GM21515 (cell line): ENCODE results near the gene GULP1.
"Not testable (repeated sequence)": the region's sequence is repeated elsewhere in the genome, so short reads cannot be mapped to it uniquely, and the experiment has no call there.

Experiments used
- ATAC-seq: cut with Tn5 transposase; IDR thresholded peaks from one replicate; pipeline ENCODE4 v1.9.1; 2021; ENCODE audit not compliant: unreplicated experiment

The GULP1 gene

DNA sequence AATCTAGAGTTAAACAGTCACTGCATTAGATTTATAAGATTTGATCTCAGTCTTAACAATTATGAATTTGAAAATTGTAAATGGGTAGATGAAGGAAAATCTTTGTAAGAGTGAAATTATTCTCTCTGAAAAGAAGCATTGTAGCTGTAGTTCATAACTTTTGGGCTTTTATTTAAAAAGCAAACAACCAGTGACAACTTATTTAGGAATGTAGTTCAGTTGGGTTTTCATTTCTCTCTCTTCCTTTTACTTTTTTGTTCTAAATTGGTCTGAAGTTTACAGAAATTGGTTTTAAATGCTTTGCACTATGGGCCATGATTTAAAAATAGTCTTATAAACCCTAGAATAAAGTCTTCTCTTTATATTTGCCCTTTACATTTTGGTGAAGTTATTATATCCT is 296.6 kb downstream of the GULP1 start:
- ATAC-seq: no peak

DNA sequence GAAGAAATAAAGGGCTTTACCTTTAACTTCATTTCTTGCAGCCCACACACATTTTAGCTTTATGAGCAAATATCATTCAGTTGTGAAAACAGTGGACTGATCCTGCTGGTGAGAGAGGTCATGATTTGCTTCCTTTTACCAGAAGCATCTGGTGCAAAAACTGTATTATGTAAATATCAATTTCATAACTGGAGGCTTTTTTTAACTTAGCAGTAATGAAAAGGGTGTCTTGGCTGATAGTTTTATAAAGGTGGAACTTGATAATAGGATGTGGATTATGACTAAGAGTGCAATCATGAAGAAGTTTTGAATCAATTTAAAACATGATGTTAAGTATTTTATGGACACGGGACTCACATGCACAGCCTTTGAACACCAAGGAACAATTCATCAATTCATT is 304.4 kb downstream of the GULP1 start:
- ATAC-seq: no peak

DNA sequence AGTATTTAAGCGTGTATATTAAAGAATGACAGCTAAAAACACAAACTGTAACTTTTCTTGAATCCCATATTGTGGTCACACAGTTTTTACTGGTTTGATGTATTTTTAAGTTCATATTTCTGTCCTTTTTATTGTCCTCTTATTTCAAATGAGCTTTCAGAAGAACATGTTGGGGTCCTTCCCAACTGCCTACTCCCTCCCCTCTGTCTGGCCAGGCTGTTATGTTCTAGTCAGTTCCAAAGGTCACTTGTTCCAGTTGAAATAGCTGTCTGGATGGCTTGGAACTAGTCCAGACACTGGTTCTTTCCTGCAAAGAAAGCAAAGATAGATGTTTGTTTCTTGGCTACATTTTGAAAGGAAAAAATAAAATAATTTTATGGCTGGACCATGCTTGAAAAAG is 306.9 kb downstream of the GULP1 start:
- ATAC-seq: no peak

DNA sequence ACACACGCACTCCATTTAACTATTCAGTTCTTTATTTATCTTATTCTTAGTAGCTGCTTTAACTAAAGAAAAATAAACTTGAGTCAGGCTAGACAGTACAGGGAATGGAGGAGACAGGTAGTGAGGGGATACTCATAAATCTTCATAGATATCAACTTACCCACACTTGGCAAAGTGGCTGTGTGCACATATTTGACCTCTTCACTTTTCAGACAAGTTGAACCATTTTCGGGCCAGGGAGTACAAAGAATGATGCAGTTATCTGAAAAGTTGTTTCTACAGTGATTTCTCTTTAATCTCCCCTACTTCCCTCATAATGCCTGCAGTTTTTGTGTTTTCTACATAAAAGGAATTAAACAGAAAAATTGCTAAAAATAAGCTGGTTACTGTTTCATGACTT is 307.5 kb downstream of the GULP1 start:
- no peak for ATAC-seq

DNA sequence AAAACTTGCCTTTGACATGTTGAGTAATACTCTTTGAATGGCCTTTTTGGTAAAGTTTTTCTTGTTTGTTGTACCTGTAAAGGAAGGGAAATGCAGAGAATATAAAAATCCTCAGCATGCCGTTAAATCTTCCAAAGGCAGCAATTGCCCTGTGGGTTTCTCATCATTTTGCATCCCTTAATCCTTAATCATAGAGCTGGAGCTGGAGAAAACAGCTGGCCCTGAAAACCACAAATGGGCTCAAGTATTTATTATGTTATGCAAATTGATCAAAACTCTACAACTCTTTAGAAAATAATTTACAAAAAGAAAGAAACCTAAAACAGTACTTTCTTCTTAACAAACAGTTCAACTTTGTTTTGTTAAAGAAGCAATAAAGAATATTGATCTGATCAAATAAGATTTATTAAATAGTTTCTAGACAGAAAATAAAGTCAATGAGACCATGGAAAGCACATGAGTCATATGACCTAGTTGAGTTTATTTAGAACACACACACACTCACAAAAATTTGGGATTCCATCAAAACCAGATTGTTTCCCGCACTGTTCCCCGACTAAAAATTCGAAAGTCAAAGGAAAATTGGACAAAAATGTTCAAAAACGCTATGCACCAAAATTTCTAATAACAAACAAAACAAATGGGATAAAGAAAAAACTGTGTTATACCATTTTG is 309.0 kb downstream of the GULP1 start:
- ATAC-seq: no peak

DNA sequence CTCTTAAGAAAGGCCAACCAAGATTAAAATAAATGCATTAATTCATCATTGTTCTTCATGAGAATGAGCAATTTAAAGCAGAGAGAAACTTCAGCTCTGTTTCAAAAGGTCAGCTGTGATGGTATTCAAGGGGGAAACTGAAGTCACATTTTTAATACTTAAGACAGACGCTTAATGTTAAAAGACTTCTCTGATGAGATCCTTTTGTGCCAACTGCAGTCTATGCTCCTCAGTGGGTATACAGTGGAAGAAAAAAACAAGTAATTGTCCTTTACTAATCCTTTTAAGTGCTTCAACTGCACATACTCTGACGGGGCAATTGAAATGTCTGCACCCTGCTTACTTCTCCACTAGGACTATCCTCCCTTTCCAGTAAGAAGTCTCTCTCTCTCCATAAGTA is 309.7 kb downstream of the GULP1 start:
- no peak for ATAC-seq

DNA sequence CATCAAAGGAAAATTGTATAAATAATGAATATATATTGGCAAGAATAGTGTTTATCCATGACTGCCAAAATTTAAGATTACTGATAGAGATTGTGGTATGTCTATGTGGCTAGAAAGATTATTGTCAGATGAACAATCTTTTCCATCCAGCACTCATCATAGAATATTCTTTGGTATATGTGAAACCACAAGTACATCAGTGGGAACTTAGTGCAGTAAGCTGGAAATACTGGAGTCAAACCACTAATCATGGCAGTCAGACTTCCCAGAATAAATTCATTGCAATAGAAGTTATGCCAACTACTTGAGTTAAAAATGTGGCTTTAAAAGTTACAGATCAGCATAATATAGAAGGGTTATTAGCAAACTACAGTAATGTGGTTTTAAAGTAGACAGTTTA is 310.3 kb downstream of the GULP1 start:
- ATAC-seq: no peak

DNA sequence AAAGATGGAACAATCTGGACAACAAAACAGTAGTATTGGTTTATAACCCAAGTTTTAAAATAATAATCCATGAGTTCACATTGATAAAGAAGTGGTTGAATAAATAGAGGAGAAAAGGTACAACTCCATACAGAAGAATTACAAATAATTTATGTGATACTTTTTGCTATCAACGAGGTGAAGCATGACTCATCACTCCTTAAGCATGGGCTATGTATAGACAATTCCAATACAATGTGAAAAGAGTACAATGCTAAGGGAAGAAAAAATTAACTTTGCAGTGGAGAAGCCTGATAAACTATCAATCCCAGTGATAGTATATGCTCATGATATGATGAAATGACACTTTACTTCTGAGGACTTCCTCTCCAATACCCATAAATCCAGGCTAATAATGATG is 312.9 kb downstream of the GULP1 start:
- no peak for ATAC-seq

DNA sequence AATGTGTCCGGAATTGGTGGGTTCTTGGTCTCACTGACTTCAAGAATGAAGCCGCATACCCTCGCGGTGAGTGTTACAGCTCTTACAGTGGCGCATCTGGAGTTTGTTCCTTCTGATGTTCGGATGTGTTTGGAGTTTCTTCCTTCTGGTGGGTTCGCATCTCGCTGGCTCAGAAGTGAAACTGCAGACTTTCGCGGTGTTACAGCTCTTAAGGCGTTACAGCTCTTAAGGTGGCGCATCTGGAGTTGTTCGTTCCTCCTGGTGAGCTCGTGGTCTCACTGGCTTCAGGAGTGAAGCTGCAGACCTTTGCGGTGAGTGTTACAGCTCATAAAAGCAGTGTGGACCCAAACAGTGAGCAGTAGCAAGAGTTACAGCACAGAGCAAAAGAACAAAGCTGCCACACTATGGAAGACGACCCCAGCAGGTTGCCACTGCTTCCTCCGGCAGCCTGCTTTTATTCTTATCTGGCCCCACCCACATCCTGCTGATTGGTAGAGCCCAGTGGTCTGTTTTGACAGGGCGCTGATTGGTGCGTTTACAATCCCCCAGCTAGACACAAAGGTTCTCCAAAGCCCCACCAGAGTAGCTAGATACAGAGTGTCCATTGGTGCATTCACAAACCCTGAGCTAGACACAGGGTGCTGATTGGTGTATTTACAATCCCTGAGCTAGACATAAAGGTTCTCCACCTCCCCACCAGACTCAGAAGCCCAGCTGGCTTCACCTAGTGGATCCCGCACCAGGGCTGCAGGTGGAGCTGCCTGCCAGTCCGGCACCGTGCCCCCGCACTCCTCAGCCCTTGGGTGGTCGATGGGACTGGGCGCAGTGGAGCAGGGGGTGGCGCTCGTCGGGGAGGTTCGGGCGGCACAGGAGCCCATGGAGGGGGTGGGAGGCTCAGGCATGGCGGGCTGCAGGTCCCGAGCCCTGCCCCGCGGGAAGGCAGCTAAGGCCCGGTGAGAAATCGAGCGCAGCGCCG is 314.2 kb downstream of the GULP1 start:
- ATAC-seq: not testable (repeated sequence)

DNA sequence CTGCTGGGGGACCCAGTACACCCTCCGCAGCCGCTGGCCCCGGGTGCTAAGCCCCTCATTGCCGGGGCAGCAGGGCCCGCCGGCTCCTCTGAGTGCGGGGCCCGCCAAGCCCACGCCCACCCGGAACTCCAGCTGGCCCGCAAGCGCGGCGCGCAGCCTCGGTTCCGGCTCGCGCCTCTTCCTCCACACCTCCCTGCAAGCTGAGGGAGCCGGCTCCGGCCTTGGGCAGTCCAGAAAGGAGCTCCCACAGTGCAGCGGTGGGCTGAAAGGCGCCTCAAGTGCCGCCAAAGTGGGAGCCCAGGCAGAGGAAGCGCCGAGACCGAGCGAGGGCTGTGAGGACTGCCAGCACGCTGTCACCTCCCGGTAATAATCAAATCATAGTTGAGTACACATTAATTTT is 314.9 kb downstream of the GULP1 start:
- not testable (repeated sequence) for ATAC-seq

DNA sequence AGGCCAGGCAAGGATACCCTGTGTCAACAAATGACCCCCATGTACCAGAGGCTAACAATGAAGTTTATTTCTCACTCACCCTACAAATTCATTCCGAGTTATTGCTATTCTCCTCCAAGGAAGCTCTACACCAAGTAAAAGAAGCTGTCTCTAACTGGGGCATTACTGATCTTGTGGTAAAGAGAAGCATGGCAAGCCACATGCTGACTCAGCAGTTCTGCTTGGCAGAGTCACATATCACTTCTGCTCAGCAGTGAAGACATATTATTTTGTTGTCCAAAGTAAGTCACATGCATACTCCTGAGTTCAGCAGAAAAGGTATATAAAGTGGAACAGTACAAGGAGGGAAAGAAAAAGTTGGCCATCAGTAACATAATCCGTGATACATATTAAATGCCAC is 315.8 kb downstream of the GULP1 start:
- ATAC-seq: no peak

DNA sequence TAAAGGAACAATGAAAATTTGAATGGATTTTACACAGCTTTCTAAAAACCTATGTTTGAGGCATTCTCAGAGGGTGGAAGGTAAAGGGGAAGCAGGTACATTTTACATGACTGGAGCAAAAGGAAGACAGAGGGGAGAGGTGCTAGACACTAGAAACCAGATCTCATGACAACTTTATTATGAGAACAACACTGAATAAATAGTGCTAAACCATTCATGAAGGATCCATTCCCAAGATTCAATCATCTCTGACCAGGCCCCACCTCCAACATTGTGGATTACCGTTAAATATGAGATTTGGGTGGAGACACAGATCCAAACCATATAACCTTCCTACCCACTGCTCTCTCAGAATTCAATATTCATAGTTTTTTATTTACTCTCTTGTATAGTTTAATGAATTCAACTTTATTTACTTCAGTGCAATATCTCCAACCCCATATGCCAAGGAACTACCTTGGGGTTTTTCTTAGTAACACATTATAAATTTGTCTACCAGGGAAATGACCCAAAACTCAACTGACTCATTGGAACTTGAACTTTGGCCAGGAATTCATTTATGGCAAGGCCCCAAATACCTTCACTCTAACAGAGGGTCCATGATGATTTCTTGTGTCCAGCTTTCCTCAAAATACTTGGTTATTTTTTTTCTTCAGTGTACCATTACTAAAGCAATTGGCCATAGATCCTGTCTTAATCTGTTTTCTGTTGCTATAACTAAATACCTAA is 317.8 kb downstream of the GULP1 start:
- no peak for ATAC-seq

DNA sequence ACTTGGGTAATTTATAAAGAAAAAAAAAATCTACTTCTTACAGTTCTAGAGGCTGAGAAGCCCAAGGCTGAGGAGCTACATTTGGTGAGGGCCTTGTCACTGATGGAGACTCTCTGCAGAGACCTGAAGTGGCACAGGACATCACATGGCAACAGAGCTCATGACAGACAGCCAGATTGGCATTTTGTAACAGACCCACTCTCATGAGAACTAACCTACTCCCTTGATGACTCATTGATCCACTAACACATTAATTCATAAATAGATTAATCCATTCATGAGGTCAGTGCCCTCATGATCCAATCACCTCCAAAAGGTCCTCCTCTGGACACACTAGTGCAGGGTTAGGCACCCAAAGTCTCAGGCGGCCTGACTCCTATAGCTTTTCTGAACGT is 318.4 kb downstream of the GULP1 start:
- ATAC-seq: no peak

DNA sequence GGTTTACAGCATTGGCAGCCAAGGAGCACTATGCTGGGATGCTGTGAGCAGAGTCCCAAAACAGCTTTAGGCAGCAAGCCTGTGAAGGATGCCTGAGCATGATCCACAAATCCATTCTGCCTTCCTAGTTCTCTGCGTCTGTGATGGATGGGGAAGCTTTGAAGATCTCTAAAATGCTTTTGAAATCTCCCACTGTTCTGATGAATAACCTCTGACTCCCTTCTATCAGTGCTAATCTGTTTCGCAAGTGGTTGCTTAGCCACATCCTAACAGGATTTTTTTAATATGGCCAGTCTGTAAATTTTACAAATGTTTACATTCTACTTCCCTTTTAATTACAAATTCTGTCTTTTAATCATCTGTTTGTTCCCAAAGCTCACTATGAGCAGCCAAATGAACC is 319.2 kb downstream of the GULP1 start:
- ATAC-seq: no peak

DNA sequence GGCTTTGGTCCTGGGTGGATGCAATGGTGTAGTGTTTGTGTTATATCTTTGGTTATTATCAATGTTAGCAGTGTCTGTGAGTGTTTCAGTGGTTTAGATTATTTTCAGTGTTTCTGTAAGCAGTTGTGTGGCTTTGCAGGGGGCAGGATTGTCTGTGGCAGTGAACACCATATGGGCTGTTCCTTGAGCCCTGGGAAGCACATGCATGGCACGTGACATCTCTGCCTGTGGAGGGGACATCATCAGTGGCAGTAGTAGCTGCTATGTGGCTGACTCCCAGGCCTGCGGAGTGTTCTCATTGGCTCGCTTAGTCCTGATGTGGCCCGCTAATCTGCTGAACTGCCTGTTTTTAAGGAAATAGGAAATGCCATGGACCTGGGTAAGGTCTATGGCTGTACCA is 327.5 kb downstream of the GULP1 start:
- no peak for ATAC-seq

DNA sequence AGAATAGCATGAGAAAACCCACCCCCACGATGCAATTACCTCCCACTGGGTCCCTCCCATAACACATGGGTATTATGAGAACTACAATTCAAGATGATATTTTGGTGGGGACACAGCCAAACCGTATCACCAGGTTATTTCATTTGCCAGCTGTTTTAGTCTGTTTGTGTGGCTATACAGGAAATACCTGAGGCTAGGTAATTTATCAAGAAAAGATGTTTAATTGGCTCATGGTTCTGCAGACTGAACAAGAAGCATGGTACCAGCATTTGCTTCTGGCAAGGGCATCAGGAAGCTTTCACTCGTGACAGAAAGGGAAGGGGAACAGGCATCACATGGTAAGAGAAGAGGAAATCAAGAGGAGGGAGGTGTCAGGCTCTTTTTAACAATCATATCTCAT is 329.2 kb downstream of the GULP1 start:
- ATAC-seq: no peak

DNA sequence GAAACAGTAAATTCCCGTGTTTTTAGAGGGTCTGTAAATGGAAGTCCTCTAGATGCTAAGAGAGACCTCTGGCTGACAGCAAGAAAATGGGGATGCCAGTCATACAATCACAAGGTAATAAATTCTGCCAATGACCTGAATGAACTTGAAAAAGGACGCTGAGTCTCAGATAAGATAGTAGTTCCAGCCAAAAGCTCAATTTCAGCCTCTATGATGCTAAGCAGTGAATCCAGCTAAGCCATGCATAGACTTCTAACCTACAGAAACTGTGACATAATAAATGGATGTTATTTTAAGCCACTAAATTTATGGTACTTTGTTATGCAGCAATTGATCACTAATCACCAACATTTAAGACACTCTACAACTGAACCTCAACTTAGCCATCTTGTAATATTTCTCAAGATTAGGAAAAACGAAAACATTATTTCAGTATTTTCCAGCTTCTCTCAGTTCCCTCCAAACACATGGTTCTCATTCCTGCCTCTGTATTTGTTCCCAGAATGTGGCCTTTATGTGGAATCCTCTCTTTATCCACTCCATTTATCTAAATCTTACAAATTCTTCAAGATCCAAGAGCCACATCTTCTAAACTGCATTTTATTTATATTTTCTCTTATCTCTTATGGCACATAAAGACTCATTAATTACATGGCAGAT is 331.1 kb downstream of the GULP1 start:
- no peak for ATAC-seq

DNA sequence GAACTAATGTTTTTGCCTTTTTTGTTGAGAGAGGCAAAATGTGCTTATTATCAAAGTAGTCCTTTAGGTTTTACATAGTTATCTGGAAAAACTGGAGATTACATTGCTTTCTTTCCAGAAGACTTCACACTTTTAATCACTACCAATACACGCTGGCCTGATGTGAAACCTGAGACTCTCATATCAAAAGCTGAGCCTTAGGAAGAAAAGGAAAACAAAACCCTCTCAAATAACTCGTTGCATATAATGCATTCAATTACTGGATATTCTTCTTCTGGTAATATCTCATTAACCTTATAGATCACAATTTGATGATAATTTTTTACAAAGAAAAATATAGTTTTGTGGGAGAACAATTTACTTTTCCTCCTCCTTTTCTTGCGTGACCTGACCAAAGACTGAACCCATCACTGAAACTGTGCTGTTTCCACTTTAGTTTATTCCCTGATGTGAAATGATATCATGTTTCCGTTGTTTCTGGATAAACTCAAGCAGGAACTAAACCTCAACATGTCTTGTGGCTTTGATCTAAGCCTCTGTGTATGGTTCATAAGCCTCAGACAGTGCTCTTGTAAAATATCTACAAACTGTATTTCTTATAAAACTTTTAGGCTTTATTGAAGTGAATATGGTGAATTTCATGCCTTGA is 332.4 kb downstream of the GULP1 start:
- ATAC-seq: no peak

DNA sequence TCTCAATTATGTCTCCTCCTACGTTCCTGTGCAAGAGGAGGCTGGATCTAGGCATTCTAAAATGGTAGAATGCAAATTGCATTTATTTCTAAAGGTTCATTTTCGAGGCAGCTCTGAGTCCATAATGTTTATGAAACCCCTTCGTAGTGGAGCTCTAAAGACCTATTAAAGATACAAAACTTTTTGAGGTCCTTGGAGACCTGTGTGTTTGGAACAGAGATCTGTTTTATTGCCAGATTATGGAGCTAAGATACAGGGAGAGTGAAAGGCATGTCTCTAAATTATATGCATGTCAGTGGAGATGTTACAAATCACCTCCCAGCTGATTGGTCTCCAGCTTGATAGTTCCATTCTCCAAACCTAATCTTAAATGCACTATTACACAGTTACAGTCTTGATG is 335.8 kb downstream of the GULP1 start:
- ATAC-seq: no peak

DNA sequence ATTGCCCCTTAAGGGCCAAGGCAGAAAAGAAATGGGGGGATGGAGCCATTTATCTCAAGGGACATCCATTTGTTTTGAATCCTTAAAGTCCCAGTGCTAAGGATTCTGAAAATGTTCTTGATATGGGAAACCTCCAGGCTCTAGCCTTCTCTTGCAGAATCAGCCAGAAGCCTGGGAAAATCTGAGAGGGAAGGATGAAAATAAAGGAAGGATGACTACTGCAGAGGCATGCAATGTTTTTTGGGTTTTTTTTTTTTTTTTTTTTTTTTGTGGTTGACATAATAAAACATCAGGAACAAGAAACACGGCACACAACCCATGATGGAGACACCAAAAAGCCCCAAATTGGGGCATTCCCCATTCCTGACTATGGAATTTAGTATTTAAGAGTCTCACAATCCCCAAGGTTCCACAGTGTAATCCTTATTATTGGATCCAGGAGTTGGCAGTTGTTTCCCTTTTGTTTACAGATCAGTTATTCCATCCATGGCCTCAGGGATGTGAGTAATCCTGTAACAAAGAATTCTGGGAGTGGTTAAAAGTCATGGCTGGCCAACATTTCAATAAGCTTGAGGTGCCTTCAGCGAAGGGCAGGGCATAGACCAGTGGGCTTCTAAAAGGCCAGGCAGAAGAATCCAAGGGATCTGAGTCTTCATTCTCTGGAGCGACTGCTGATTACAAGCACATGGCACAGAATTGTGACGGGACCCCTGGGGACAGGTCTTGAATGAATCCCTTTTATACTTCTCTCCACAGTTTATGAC is 337.5 kb downstream of the GULP1 start:
- no peak for ATAC-seq
